Measurements from ENCODE around the gene MKRN2OS.

Gene MKRN2OS, protein sequence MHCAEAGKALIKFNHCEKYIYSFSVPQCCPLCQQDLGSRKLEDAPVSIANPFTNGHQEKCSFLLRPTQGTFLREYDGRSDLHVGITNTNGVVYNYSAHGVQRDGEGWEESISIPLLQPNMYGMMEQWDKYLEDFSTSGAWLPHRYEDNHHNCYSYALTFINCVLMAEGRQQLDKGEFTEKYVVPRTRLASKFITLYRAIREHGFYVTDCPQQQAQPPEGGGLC

DNA sequence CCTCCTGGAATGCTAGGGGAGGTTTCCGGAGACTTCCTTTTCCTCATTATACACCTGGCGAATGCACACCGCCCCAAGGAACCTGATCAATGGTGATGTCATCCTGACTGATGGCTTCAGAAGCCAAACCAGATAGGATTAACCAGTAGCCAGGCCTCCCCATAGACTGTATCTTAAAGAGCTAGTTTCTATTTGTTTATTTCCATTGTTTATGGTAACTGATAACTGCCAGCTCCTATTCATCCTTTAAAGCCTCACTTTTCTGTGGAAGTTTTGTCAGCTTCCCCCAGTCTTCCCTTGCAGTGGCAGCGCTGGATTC, at the start of gene MKRN2OS:
TSS of gene MKRN2OS (minus strand) at position 27 of the 319 bp plus-strand sequence. CDS start 35 bp downstream, outside the sequence.
- no peak for DNase-seq (ENCODE audit: low read depth in 2 of 2)

DNA sequence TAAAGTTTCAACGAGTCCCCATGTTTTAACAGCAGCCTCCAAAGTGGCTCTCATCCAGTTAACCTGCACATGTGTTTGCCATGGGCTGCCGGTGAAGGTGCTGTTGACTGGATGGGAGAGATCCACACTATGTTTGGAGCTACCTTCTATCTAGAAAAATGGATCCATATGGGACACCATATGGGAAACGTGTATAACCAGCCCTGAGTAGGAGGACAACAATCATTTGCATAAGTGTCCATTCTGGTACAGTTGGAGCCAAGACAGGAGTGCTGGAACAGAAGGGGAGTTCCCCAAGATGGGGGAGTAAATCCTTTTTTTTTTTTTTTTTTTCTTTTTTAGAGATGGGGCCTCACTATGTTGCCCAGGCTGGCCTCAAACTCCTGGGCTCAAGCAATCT, 48.2 kb upstream of the MKRN2OS start:
- no peak for DNase-seq (ENCODE audit: low read depth in 2 of 2)

DNA sequence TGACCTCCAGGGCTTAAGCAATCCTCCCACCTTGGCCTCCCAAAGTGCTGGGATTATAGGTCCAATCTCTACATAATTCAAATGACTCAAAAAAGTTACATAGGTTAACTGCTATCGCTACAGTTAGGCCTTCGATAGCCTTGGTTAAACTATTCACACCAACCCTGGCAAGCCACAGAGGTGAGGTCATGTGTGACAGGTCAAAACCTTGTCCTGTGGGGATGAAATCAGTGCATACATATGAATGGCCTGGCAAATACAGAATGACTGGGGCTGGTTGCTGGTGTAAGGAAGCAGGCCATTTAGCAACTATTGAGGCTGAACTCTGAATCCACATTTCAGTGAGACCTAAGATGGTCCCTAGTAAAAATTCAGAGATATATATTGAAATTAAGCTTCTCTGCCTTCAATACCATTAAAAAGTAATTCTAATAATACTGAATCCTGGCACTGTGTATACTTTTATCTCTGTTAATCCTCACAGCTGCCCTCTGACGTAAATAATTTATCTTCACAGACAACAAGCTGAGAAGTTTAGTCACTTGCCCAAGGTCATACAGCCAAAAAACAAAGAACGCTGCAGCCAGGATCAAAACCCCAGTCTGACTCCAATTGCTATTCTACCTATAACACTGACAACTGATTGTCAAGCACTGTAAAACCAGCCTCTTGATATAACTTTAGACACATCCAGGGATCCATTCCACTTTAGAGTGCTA, 46.9 kb upstream of the MKRN2OS start:
- no peak for DNase-seq (ENCODE audit: low read depth in 2 of 2)

DNA sequence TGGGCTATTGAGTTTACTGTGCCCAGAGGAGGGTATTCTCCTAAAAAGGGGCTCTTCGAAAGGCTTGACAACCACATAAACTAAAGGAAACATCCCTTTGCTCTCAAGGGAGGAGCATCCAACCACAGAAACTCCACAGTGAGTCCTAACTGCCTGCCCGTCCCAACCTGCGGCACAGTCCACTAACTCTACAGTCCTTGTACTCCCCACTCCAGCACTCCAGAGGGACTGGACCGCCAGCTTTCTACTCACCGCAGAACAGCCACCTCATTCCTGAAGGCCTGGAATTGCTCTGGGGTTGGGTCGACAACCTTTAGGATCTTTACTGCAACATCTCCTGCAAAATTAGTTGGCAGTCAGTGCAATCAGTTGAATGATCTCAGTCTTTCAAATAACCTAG, 46.2 kb upstream of the MKRN2OS start:
- DNase-seq (ENCODE audit: low read depth in 2 of 2) = no peak

DNA sequence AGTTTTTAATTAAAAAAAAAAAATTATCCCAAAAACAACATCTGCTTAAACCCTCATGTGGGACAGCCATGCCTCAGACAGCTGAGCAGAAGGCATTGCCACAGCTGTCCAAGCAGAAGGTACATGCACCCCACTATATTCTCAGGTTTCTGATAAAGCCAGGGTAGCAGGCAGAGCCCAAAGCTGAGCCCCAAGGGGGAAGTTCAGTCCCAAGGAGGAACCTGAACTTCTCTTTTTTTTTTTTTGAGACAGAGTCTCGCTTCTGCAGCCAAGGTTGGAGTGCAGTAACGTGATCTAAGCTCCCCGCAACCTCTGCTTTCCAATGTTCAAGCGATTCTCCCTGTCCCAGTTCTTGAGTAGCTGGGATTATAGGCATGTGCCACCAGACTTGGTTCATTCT, 44.8 kb upstream of the MKRN2OS start:
- DNase-seq (ENCODE audit: low read depth in 2 of 2) = no peak

DNA sequence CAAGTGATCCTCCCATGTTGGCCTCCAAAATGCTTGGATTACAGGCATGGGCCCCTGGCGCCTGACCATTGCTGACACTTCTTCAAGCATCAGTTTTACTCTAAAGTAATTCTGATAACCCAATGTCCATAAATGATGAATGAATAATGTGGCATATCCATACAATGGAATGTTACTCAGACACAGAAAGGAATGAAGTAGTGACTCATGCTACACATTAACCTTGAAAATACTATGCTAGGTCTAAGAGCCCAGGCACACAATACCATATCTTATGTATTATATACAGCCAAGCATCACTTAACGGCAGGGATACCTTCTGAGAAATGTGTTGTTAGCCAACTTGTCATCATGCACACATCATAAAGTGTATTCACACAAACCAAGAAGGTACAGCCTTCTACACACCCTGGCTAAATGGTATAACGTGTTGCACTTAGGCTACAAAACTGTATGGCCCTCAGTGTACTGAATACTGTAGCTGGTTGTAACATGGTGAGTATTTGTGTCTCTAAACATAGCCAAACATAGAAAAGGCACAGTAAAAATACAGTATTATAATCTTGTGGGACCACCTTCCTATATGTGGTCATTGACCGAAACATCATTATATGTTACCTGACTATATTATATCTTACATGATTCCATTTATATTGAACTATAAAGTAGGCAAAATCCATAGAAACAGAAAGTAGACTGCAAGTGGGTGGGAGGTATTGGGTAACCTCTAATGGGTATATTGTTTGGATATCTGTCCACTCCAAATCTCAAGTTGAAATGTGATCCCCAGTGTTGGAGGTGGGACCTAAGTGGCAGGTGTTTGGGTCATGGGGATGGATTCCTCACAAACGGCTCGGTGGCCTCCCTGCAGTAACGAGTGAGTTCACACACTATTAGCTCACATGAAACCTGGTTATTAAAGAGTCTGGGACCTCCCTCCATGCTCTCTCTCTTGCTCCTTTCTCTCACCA, 43.0 kb upstream of the MKRN2OS start:
- no peak for DNase-seq (ENCODE audit: low read depth in 2 of 2)

DNA sequence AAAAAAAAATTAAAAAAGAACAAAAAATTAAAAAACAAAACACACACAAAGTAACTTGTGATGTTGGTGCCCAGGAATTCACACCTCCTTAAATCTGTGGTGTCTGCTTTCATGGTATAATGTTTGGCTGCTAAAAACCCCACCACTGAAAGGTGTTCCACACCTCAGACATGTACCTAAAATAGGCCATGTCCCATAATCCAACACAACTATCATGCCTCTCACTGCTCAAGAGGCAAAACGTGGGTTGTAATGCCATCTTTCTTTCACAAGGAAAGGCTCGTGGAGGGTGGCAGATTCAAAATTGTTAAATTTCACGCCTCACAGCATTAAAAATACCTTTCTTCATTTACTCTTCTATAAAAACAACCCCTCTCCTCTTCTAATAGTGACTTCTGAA, 41.1 kb upstream of the MKRN2OS start:
- no peak for DNase-seq (ENCODE audit: low read depth in 2 of 2)

DNA sequence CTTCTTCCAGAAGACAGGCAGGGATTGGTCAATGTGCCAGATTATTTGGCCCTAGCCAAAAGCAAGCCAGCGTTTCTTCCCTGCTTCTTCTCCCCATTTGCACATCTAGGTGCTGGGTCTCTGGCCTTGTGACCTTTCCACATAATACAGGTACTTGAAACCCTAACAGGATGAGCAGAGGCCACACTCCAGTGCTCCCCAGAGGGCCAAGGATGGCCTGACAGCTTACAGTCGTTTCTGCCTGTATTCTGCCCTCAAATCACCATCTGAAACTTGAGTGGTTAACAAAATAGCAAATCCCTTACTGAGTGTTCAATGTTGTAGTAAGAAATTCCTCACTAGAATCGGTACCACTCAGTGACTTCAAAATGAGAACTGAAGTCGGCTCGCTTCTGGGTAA, 40.7 kb upstream of the MKRN2OS start:
- DNase-seq (ENCODE audit: low read depth in 2 of 2) = no peak

DNA sequence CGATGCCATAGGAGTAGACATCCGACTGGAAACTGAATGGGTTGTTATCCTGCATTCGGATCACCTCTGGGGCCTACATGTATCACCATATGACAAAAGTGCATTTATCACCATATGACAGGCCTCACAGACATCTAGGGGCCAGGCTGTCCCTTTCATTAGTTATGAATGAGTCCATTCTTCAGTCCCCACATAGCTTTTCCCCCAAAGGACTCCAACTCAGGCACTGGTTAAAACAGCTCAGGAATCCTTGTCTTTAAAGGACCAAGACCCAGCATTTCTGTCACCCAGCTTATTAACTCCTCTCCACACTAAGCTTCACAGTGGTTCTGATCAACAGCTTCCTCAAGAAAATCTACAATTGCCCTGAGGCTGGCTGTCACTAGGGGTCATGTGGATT, 39.9 kb upstream of the MKRN2OS start:
- no peak for DNase-seq (ENCODE audit: low read depth in 2 of 2)

DNA sequence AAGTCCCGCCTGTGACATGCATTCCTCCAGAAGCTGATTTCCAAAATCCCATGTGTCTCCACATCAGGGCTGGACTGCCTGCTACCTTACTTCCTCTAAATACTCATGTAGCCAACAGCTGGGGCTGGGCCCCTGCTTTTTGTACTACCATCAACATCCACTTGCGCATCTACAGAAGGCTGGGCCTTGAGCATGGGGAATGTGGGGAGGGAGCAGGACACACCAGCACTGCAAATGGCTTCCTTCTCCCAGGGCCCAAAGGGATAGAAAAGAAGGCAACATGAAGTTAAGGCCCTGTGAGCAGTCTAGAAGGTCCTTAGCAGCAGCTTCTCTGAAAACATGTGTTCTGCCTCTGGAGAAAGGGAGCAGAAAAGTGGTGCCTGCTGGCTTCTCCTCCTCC, 38.8 kb upstream of the MKRN2OS start:
- DNase-seq (ENCODE audit: low read depth in 2 of 2) = no peak

DNA sequence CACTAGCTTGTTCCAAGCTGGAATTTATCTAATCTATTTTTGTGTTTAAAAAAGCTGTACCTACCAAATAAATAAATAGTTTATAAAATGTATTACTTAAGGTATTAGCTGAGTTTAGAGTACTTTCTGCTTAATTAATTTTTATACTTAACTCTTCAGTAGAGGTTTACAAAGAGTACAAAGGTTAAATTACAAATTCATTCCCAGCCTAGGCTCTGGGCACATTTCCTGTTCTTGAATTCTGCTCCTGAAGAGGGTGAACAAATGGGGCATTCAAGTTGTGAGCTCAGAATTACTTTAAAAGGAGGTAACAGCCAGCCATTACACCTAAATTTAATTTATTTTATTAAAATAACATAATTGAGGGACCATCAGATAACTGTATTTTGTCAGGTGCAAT, 38.0 kb upstream of the MKRN2OS start:
- DNase-seq (ENCODE audit: low read depth in 2 of 2) = no peak

DNA sequence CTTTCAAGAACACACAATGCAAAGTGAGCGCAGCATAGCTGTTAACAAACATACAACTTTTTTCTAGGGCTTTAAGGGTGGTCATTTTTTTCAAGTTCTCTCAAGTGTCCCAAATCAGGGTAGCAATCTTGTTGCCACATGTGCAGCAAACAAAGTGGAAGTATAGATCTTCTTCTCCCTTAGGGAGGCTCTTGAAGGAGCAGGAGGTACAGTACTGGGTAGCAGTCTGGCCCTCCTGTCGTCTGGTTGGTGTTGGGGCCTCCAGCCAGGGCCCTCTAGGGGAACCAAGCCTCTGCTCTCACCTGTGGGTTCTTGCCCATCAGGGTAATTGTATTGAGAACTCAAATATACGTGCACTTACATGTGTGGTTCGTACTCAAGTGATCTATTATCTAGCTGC, 37.4 kb upstream of the MKRN2OS start:
- no peak for DNase-seq (ENCODE audit: low read depth in 2 of 2)

DNA sequence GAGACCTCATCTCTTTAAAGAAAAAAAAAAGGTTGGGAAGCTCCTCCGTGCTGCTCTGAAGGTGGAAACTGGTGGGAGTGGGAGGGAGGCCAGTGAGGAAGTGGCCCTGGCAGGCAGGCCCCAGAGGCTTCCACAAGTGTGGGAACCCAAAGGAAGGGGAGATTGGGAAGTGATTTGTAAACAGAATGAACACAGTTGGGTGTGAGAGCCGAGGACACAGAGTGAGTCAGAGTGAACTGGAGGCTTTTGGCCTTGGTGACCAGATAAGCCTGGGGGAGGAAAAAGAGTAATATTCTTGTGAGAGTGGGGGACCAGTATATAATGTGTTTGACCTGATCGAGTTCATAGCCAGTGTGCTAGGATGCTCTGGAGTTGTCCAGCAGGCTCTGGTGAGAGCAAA, 34.6 kb upstream of the MKRN2OS start:
- DNase-seq (ENCODE audit: low read depth in 2 of 2) = no peak

DNA sequence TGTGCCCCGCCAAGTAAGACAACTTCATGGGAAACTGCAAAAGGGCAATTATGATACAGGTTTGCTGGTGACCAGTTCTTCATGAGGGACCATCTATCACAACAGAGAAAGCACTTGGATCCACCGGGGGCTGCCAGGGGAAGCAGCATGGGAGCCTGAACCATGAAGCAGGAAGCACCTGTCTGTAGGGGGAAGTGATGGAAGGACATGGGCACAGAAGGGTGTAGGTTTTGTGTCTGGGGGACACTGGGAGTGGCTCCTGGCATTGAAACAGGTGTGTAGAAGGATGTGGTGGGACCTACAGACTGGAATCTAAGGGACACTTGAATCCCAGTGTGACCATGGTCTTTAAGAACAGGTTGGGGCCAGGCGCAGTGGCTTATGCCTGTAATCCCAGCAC, 34.2 kb upstream of the MKRN2OS start:
- DNase-seq (ENCODE audit: low read depth in 2 of 2) = no peak

DNA sequence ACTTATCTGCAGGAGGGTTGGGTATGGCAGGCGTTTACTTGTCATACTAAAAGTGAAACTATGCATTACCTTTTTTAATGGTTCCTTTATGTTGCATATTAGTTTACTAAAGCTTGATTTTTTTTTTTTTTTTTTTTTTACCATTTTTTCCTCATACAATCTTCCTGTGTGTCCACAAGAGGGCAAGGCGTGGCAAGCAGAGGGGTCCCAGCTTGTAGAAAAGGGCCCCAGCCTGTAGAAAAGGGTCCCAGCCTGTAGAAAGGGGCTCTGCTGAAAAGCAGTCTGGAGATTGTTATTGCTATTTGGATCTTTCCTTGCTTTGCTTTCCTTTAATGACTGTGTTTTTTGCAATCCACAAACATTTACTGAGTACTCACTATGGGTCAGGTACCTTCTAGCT, 33.4 kb upstream of the MKRN2OS start:
- DNase-seq (ENCODE audit: low read depth in 2 of 2) = no peak

DNA sequence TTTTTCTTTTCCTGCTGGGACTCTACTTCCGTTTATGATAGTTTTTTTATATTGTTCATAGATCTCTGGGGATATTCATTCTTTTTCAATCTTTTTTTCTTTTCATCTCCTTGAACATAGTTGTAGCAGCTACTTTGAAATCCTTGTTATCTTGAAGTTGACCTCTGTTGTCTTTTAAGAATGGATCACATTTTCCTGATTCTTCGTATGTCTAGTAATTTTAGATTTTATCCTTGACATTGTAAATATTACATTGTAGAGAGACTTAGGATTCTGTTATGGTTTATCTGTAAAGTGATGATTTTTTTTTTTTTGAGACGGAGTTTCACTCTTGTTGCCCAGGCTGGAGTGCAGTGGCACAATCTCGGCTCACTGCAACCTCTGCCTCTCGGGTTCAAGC, 32.1 kb upstream of the MKRN2OS start:
- DNase-seq (ENCODE audit: low read depth in 2 of 2) = no peak

DNA sequence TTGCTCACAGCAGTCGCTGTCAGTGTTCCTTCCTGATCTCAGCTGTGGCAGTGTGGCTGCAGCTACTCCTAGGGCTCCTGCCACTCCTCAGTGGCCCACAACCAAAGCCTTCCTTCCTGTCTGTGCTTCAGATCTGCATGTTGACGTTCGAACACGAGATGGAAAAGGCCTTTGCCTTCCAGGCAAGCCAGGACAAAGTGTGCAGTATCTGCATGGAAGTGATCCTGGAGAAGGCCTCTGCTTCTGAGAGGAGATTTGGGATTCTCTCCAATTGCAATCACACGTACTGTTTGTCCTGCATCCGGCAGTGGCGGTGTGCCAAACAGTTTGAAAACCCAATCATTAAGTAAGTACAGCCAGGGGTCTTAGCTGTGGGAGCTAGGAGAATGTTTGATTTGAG, 29.4 kb upstream of the MKRN2OS start:
- no peak for DNase-seq (ENCODE audit: low read depth in 2 of 2)

DNA sequence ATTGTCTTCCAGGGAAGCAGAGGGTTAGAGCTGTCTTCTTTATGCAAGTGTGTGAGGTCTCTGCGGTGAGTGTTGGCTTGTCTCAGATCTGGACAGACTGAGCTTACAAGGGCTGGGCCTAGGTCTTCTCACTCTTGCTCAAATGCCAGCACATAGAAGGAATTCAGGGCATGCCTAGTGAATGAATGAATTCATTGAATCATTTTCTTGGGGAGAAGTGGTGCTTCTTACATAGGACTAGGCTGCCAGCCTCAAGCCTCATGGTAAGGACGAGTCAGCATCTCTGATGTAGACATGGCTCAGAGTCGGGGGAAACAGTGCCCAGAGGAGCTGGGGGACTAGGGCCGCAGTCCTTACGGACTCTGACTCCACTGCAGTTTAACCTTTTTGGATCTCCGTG, 28.8 kb upstream of the MKRN2OS start:
- DNase-seq (ENCODE audit: low read depth in 2 of 2) = no peak

DNA sequence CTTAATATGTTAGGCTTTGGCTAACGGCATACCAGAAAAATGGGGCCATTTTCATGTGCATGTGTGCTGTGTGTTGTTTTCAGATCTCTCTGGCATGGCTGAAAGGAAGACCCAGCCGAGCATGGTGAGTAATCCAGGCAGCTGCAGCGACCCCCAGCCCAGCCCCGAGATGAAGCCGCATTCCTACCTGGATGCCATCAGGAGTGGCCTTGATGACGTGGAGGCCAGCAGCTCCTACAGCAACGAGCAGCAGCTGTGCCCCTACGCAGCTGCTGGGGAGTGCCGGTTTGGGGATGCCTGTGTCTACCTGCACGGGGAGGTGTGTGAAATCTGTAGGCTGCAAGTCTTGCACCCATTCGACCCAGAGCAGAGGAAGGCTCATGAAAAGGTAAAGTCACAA, 26.7 kb upstream of the MKRN2OS start:
- no peak for DNase-seq (ENCODE audit: low read depth in 2 of 2)

DNA sequence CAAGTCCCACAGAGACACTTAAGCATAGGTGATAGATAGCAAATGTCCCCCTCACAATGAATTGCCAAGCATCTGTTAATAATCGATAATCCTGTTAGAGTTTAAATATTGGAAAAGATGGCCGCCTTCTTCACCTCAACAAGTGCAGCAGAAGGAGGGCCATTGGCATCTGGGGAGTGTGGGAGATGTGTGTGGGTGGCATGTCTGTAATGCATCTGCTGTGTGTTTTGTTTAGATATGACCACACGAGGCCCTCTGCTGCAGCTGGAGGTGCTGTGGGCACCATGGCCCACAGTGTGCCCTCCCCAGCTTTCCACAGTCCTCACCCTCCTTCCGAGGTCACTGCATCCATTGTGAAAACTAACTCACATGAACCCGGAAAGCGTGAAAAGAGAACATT, 24.5 kb upstream of the MKRN2OS start:
- no peak for DNase-seq (ENCODE audit: low read depth in 2 of 2)

DNA sequence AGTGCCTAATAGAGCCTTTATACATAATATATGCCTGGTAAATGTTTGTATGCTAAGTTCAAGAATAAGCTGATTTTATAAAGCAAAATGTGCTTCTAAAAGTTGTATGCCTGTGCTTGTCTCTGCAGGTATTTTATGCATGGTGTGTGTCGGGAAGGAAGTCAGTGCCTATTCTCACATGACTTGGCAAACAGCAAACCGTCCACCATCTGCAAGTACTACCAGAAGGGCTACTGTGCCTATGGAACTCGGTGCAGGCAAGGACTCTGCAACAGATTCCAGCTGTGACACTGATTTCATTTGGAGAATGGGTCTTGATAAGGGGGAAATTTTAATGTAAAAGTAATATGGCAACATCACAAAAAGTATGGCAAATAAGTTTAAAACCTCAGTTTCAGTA, 23.4 kb upstream of the MKRN2OS start:
- no peak for DNase-seq (ENCODE audit: low read depth in 2 of 2)

DNA sequence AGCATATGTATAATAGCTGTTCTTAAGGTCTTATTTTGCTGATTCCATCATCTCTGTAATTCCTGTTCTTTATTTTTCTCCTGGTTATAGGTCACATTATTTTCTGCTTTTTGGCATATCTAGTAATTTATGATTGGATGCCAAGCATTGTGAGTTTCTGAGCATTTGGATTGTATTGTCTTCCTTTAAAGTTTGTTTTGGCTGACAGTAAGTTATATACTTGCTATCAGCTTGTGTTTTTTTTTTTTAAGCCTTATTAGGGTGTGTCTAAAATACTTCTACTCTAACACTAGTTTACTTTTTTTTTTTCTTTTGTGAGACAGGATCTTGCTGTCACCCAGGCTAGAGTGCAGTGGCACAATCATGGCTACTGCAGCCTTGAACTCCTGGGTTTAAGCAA, 21.7 kb upstream of the MKRN2OS start:
- DNase-seq (ENCODE audit: low read depth in 2 of 2) = no peak

DNA sequence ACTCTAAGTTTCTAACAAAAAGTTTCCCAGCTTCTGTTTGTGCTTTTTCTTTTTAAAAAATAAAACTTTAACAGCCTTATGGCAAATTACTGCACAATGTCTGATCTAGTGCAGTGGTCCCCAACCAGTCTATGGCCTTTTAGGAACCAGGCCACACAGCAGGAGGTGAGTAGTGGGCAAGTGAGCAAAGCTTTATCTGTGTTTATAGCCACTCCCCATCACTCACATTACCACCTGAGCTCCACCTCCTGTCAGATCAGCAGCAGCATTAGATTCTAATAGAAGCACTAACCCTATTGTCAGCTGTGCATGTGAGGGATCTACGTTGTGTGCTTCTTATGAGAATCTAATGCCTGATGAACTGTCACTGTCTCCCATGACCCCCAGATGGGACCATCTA, 17.2 kb upstream of the MKRN2OS start:
- DNase-seq (ENCODE audit: low read depth in 2 of 2) = no peak
